KG1 (cell line): ENCODE measurements around the gene ZDHHC24.

Experiments
- DNase-seq: peaks from one replicate; lab custom pipeline; 2025; lab: John Stamatoyannopoulos, UW

The ZDHHC24 gene

DNA sequence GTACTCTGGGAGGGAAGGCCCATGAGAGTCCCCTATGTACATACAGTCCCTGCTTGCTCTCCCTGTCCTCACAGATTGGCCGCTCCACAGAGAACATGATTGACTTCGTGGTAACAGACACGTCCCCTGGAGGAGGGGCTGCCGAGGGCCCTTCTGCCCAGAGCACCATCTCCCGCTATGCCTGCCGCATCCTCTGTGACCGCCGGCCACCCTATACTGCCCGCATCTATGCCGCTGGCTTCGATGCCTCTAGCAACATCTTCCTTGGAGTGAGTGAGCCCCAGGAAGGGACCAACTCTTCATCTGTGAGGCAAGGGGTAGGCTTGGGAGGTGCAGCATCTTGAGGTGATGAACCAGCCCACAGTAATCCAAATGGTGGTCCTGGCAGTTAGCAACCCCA is 72.7 kb downstream of the ZDHHC24 start:
- DNase-seq: no peak

GRCh38 chr11:66472054-66472453 is 73.8 kb downstream of the ZDHHC24 start:
- DNase-seq: no peak

DNA sequence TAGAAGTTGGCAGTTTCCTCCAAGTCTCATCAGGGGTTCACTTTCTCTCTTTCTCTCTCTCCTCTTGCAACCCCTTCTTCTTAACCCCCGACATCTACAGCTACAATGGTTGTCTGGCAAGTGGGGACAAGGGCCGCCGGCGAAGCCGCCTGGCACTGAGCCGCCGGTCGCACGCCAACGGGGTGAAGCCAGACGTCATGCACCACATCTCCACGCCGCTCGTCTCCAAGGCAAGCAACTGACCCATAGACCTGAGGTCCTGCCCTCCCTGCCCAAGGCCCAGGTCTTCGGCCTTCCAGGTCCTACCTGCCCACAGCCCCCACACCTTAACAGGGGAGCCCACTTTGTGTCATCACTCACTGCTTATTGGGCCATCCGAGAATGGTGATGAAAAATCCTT is 74.7 kb downstream of the ZDHHC24 start:
- no peak for DNase-seq
